ENCODE measurements around the gene ABCA4.

- TF ChIP-seq CTCF (IDR thresholded peaks at IDR 0.05) (no peak), EZH2 (IDR thresholded peaks at IDR 0.05) (no peak)
Measured at GRCh38 chr1:94047949-94048348, 73.0 kb downstream of the ABCA4 start.

Data from neural progenitor cell (in vitro differentiated cells).